HEK293T (cell line): ENCODE results near the gene ANKRD35.

Source experiments
- BHLHE40 ChIP-seq: fragments of 450-650 bp; IDR thresholded peaks from 2 replicates; pipeline ENCODE4 v1.6.1; 2016; ENCODE audit warnings: mild to moderate bottlenecking, moderate library complexity, borderline replicate concordance
- ELF4 ChIP-seq: fragments of 450-650 bp; IDR thresholded peaks from 2 replicates; pipeline ENCODE4 v1.6.1; 2017; ENCODE audit warnings: antibody characterized with exemption
- FOXA1 ChIP-seq: fragments of 450-650 bp; IDR thresholded peaks from 2 replicates; pipeline ENCODE4 v1.6.1; 2016; ENCODE audit warnings: mild to moderate bottlenecking
- FOXM1 ChIP-seq: fragments of 450-650 bp; IDR thresholded peaks from 2 replicates; pipeline ENCODE4 v1.6.1; 2017; ENCODE audit warnings: mild to moderate bottlenecking, borderline replicate concordance
- L3MBTL2 ChIP-seq: fragments of 450-650 bp; conservative IDR thresholded peaks from 2 replicates; pipeline ENCODE4 v1.6.1; 2016; ENCODE audit warnings: mild to moderate bottlenecking
- NFRKB ChIP-seq: fragments of 450-650 bp; IDR thresholded peaks from 2 replicates; pipeline ENCODE4 v1.6.1; 2016; ENCODE audit warnings: mild to moderate bottlenecking, moderate library complexity
- SUZ12 ChIP-seq: fragments of 450-650 bp; IDR thresholded peaks from 2 replicates; pipeline ENCODE4 v1.6.1; 2016; ENCODE audit warnings: mild to moderate bottlenecking

GRCh38 chr1:145868232-145868631 lies 17.4 kb downstream of the ANKRD35 start:
- TF ChIP-seq BHLHE40 (no peak), NFRKB (no peak), ELF4 (no peak), SUZ12 (no peak), FOXM1 (no peak), L3MBTL2 (no peak), FOXA1 (no peak)
